Astrocyte of the spinal cord (primary cell): ENCODE measurements around the gene SLAMF1.
"Not testable (repeated sequence)": the region's sequence is repeated elsewhere in the genome, so short reads cannot be mapped to it uniquely, and the experiment has no call there.

Source experiments
- DNase-seq: peaks from one replicate; pipeline ENCODE4 v3.0.0; 2011; ENCODE audit warnings: low read depth, low spot score
- H3K4me3 ChIP-seq: 2 replicates; pipeline ENCODE4 v1.5.1; 2011; ENCODE audit warnings: low read depth, mild to moderate bottlenecking, low read length, moderate library complexity
- in situ Hi-C: cut with HindIII; loops from 2 replicates; pipeline ENCODE4 v1.10.0; 2017; ENCODE audit warnings: low sequenced_read_pairs
- TF ChIP-seq, protein P1 (sequence below): IDR thresholded peaks from 2 replicates; pipeline ENCODE4 v1.5.1; 2012; ENCODE audit warnings: low read depth, mild to moderate bottlenecking, low read length, inconsistent platforms

The SLAMF1 gene

DNA sequence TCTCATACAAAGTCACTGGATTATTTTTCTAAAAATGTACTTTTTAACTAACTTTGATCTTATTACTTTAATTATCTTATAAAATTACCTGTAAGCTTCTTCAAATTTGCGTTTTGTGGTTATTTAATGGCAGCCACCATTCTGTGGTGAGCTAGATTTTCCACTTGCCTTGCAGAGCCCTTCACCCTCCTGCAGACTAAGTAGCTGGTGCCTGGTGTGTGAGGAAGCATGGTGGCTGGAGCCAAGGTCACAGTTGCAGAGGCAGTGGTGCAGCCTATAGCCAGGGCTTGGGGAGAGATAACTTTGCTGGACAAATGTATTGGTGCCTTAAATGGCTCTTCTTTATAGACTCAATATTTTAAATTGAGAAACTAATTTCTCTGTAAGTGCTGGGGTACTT, 56.4 kb downstream of the SLAMF1 start:
- TF ChIP-seq, protein P1, sequence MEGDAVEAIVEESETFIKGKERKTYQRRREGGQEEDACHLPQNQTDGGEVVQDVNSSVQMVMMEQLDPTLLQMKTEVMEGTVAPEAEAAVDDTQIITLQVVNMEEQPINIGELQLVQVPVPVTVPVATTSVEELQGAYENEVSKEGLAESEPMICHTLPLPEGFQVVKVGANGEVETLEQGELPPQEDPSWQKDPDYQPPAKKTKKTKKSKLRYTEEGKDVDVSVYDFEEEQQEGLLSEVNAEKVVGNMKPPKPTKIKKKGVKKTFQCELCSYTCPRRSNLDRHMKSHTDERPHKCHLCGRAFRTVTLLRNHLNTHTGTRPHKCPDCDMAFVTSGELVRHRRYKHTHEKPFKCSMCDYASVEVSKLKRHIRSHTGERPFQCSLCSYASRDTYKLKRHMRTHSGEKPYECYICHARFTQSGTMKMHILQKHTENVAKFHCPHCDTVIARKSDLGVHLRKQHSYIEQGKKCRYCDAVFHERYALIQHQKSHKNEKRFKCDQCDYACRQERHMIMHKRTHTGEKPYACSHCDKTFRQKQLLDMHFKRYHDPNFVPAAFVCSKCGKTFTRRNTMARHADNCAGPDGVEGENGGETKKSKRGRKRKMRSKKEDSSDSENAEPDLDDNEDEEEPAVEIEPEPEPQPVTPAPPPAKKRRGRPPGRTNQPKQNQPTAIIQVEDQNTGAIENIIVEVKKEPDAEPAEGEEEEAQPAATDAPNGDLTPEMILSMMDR: no peak
- DNase-seq: no peak
- no peak overlapping the region for H3K4me3 ChIP-seq
- in situ Hi-C loops: no loop called here

DNA sequence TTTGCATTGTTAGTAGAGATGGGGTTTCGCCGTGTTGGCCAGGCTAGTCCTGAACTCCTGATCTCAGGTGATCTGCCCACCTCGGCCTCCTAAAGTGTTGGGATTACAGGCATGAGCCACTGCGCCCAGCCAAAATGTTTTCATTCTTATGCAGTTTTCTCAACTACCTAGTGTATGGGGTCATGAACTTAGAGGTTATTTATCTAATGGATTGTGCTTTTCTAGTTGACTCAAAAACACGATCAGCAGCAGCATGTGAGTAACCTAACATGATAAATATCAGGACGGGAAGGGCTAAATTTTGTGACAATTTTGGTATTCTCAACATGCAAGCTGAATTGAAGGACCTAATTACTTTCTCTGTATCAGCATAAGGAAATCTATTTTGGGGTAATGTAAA, 58.4 kb downstream of the SLAMF1 start:
- H3K4me3 ChIP-seq: no peak overlapping the region
- in situ Hi-C loops: no loop called here
- TF ChIP-seq, protein P1: no peak
- no peak for DNase-seq

DNA sequence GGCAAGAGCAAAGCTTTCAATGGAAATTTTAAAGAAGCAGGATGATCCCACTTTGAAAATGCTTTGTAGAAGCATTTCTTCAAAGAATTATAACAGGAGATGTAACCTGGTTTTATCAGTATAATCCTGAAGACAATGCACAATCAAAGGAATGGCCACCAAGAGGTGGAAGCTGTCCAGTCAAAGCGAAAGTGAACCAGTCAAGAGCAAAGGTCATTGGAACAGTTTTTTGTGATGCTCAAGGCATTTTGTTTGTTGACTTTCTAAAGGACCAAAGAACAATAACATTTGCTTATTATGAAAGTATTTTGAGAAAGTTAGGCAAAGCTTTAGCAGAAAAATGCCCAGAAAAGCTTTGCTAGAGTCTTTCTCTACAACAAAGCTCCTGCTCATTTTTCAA, 62.1 kb downstream of the SLAMF1 start:
- no peak for DNase-seq
- in situ Hi-C loops: no loop called here
- TF ChIP-seq, protein P1: no peak
- no peak overlapping the region for H3K4me3 ChIP-seq

DNA sequence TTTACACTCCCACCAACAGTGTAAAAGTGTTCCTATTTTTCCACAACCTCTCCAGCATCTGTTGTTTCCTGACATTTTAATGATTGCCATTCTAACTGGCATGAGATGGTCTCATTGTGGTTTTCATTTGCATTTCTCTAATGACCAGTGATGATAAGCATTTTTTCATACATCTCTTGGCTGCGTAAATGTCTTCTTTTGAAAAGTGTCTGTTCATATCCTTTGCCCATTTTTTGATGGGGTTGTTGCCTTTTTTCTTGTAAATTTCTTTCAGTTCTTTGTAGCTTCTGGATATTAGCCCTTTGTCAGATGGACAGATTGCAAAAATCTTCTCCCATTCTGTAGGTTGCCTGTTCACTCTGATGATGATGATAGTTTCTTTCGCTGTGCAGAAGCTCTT, 63.9 kb downstream of the SLAMF1 start:
- in situ Hi-C loops, DNase-seq, H3K4me3 ChIP-seq: not testable (repeated sequence)

DNA sequence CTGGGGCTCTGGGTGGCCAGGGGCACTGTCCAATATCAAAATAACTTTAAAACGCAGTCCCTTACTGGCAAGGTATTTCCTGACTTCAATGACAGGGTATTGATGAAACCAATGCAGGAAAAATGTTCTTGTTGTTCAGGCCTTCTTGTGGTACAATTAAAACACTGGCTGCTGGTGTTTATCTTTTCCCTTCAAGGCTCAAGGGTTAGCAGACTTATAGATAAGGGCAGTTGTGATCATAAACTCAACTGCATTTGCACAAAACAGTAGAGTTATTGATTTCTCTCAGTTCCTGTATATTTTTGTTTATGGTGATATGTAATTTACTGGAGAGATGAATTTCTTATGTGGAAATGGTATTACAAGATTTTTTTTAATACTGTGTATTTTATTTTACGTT, 64.9 kb downstream of the SLAMF1 start:
- H3K4me3 ChIP-seq: no peak overlapping the region
- TF ChIP-seq, protein P1: no peak
- DNase-seq: no peak
- in situ Hi-C loops: no loop called here

DNA sequence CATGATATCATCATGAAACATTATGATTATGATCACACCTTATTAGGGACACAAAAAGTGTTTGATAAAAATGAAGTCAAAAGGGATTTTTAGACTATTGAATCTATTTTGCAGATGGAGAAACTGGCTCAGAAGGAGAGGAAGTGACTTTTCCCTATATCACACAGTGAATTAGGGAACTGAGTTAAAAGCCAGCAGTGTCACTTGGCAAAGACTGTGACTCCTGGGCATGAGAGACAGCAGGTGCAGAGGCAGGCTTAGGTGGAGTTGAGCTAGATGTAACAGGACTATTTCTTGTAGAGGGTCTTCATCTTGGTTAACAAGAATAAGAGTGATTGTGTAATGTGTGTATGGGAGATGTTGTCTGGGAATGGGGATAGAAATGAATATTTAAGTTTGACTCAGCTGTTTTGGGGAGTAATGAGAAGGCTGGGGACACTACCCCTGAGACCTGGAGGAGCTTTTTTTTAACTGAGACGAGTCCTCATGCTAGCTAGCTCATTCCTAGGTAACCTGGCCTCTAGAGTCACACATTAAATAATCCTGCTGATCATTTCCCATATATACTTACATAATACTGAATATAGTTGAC, 66.5 kb downstream of the SLAMF1 start:
- in situ Hi-C loops: no loop called here
- H3K4me3 ChIP-seq: no peak overlapping the region
- DNase-seq: no peak

DNA sequence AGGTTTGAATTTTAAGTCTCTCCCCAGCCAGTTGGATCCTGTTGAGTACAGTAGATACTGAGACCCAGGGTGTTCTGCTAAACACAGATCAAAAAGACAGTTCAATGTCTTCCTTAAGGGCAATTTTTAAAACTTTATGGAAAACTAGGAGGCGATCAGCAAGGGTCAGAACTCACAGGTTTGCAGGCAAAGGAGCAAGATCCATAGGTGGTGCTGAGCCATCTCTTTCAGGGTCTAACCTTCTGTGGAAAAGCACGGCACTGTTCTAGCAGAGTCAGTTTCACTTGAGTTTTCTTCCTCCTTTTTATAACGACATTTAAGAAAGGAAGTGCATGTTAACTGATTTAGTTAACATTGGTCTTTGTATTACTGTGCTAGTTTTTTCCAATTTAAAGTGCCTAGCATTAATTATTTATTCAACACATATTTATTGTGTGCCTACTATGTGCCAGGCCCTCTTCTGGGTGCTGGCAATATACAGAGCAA, 67.6 kb downstream of the SLAMF1 start, which contains the start of gene CD84:
TSS of gene CD84 (minus strand) at position 281 of the 486 bp plus-strand sequence. CDS start at position 222, 59 bp downstream.
- H3K4me3 ChIP-seq: no peak within 1 kb of the TSS
- TF ChIP-seq, protein P1: no peak
- in situ Hi-C loops: no loop called here
- no peak for DNase-seq

More for the DNA sequence above, 66.5 kb downstream of the SLAMF1 start:
- TF ChIP-seq, protein P1: no peak
